ENCODE results near the gene TTN. TPM values are rescaled to one million over a fixed set of nuclear protein-coding genes. Genes with fewer than 3 reads are reported as not detected.

TTN gene
- total and polyA plus RNA-seq, 2 of the 8 experiments (the other 6 are each of a cell fraction or from before 2014, with no cell fraction given) = 0.30 to 9.7 TPM

- TF ChIP-seq, protein P1, sequence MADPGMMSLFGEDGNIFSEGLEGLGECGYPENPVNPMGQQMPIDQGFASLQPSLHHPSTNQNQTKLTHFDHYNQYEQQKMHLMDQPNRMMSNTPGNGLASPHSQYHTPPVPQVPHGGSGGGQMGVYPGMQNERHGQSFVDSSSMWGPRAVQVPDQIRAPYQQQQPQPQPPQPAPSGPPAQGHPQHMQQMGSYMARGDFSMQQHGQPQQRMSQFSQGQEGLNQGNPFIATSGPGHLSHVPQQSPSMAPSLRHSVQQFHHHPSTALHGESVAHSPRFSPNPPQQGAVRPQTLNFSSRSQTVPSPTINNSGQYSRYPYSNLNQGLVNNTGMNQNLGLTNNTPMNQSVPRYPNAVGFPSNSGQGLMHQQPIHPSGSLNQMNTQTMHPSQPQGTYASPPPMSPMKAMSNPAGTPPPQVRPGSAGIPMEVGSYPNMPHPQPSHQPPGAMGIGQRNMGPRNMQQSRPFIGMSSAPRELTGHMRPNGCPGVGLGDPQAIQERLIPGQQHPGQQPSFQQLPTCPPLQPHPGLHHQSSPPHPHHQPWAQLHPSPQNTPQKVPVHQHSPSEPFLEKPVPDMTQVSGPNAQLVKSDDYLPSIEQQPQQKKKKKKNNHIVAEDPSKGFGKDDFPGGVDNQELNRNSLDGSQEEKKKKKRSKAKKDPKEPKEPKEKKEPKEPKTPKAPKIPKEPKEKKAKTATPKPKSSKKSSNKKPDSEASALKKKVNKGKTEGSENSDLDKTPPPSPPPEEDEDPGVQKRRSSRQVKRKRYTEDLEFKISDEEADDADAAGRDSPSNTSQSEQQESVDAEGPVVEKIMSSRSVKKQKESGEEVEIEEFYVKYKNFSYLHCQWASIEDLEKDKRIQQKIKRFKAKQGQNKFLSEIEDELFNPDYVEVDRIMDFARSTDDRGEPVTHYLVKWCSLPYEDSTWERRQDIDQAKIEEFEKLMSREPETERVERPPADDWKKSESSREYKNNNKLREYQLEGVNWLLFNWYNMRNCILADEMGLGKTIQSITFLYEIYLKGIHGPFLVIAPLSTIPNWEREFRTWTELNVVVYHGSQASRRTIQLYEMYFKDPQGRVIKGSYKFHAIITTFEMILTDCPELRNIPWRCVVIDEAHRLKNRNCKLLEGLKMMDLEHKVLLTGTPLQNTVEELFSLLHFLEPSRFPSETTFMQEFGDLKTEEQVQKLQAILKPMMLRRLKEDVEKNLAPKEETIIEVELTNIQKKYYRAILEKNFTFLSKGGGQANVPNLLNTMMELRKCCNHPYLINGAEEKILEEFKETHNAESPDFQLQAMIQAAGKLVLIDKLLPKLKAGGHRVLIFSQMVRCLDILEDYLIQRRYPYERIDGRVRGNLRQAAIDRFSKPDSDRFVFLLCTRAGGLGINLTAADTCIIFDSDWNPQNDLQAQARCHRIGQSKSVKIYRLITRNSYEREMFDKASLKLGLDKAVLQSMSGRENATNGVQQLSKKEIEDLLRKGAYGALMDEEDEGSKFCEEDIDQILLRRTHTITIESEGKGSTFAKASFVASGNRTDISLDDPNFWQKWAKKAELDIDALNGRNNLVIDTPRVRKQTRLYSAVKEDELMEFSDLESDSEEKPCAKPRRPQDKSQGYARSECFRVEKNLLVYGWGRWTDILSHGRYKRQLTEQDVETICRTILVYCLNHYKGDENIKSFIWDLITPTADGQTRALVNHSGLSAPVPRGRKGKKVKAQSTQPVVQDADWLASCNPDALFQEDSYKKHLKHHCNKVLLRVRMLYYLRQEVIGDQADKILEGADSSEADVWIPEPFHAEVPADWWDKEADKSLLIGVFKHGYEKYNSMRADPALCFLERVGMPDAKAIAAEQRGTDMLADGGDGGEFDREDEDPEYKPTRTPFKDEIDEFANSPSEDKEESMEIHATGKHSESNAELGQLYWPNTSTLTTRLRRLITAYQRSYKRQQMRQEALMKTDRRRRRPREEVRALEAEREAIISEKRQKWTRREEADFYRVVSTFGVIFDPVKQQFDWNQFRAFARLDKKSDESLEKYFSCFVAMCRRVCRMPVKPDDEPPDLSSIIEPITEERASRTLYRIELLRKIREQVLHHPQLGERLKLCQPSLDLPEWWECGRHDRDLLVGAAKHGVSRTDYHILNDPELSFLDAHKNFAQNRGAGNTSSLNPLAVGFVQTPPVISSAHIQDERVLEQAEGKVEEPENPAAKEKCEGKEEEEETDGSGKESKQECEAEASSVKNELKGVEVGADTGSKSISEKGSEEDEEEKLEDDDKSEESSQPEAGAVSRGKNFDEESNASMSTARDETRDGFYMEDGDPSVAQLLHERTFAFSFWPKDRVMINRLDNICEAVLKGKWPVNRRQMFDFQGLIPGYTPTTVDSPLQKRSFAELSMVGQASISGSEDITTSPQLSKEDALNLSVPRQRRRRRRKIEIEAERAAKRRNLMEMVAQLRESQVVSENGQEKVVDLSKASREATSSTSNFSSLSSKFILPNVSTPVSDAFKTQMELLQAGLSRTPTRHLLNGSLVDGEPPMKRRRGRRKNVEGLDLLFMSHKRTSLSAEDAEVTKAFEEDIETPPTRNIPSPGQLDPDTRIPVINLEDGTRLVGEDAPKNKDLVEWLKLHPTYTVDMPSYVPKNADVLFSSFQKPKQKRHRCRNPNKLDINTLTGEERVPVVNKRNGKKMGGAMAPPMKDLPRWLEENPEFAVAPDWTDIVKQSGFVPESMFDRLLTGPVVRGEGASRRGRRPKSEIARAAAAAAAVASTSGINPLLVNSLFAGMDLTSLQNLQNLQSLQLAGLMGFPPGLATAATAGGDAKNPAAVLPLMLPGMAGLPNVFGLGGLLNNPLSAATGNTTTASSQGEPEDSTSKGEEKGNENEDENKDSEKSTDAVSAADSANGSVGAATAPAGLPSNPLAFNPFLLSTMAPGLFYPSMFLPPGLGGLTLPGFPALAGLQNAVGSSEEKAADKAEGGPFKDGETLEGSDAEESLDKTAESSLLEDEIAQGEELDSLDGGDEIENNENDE (IDR thresholded peaks at IDR 0.05; ENCODE audit: insufficient replicate concordance, low read length) = no peak
- no peak for TF ChIP-seq TEAD4 (IDR thresholded peaks at IDR 0.05; ENCODE audit: low read depth, low read length)
- no peak for TF ChIP-seq YY1 (IDR thresholded peaks at IDR 0.05; ENCODE audit: low read depth, low read length)
- TF ChIP-seq GTF2F1 (IDR thresholded peaks at IDR 0.05; ENCODE audit: borderline replicate concordance, low read depth, low read length) = no peak
- no peak for TF ChIP-seq SP1 (IDR thresholded peaks at IDR 0.05; ENCODE audit: low read depth, low read length)
- no peak for TF ChIP-seq CHD1 (IDR thresholded peaks at IDR 0.05; ENCODE audit: low read depth, low read length)
- TF ChIP-seq KDM4A (IDR thresholded peaks at IDR 0.05; ENCODE audit: low read depth, low read length, severe bottlenecking) = no peak
- no peak for TF ChIP-seq GABPA (IDR thresholded peaks at IDR 0.05; ENCODE audit: borderline replicate concordance, insufficient read depth, low read length)
- no peak for TF ChIP-seq CEBPB (IDR thresholded peaks at IDR 0.05; ENCODE audit: low read depth, low read length)
- TF ChIP-seq, protein P2, sequence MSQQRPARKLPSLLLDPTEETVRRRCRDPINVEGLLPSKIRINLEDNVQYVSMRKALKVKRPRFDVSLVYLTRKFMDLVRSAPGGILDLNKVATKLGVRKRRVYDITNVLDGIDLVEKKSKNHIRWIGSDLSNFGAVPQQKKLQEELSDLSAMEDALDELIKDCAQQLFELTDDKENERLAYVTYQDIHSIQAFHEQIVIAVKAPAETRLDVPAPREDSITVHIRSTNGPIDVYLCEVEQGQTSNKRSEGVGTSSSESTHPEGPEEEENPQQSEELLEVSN (IDR thresholded peaks at IDR 0.05) = no peak
Observed at GRCh38 chr2:178689808-178690207, 117.4 kb downstream of the TTN start (continued).

Data from H1 (cell line).